Hepatocyte (in vitro differentiated cells): ENCODE data around the gene REV3L. TPM values are rescaled to one million over a fixed set of nuclear protein-coding genes. Genes with fewer than 3 reads are reported as not detected.

Experiments used
- DNase-seq: peaks from one replicate; pipeline ENCODE4 v3.0.0-alpha.2; 2016; ENCODE audit warnings: low spot score
- H2AFZ ChIP-seq: fragments of 200-600 bp; sonication (generic); 2 replicates; pipeline ENCODE4 v1.6.0; 2016; ENCODE audit warnings: antibody characterized with exemption, mild to moderate bottlenecking
- H3K27ac ChIP-seq: fragments of 200-600 bp; sonication (generic); 2 replicates; pipeline ENCODE4 v1.5.1; 2016; ENCODE audit warnings: mild to moderate bottlenecking
- H3K27me3 ChIP-seq: fragments of 200-600 bp; sonication (generic); 2 replicates; pipeline ENCODE4 v1.6.1; 2016
- H3K36me3 ChIP-seq: fragments of 200-600 bp; sonication (generic); replicated peaks from 2 replicates; pipeline ENCODE4 v1.5.1; 2016; ENCODE audit warnings: low read depth; ENCODE audit not compliant: insufficient read depth
- H3K4me1 ChIP-seq: fragments of 200-600 bp; sonication (generic); 2 replicates; pipeline ENCODE4 v1.5.1; 2016; ENCODE audit warnings: mild to moderate bottlenecking, moderate library complexity; ENCODE audit not compliant: insufficient read depth
- H3K4me2 ChIP-seq: fragments of 200-600 bp; sonication (generic); 2 replicates; pipeline ENCODE4 v1.6.0; 2016
- H3K4me3 ChIP-seq: fragments of 200-600 bp; sonication (generic); 2 replicates; pipeline ENCODE4 v1.5.1; 2016; ENCODE audit warnings: mild to moderate bottlenecking
- H3K79me2 ChIP-seq: fragments of 200-600 bp; sonication (generic); 2 replicates; pipeline ENCODE4 v1.6.0; 2017; ENCODE audit warnings: mild to moderate bottlenecking
- H3K9me2 ChIP-seq: fragments of 200-600 bp; sonication (generic); replicated peaks from 2 replicates; pipeline ENCODE4 v1.6.0; 2017; ENCODE audit warnings: mild to moderate bottlenecking; ENCODE audit not compliant: insufficient read depth
- H3K9me3 ChIP-seq: fragments of 200-600 bp; sonication (generic); 2 replicates; pipeline ENCODE4 v1.5.1; 2016; ENCODE audit warnings: low read depth, mild to moderate bottlenecking
- H4K20me1 ChIP-seq: fragments of 200-600 bp; sonication (generic); 2 replicates; pipeline ENCODE4 v1.6.0; 2016; ENCODE audit warnings: mild to moderate bottlenecking; ENCODE audit not compliant: insufficient read depth, poor library complexity, severe bottlenecking
- EZH2 ChIP-seq: fragments of 200-600 bp; sonication (generic); IDR thresholded peaks from 2 replicates; pipeline ENCODE4 v1.6.1; 2016; ENCODE audit warnings: antibody characterized with exemption, mild to moderate bottlenecking, borderline replicate concordance
- EZH2phosphoT487 ChIP-seq: fragments of 200-600 bp; sonication (generic); IDR thresholded peaks from one replicate; pipeline ENCODE4 v1.6.1; 2018; ENCODE audit warnings: antibody characterized with exemption, mild to moderate bottlenecking, low read depth, moderate library complexity; ENCODE audit not compliant: unreplicated experiment, severe bottlenecking
- WGBS: methylation state at CpG from one replicate; pipeline ENCODE4 v1.1.6; 2016; ENCODE audit warnings: low lambda C conversion rate; ENCODE audit errors: missing lambda C conversion rate; 5-methylcytosine and 5-hydroxymethylcytosine counted together
- polyA plus RNA-seq: library from polyadenylated mRNA; unstranded; fragments of >200 nt; fragmentation: Nextera tagmentation; extraction: Ambion mirVana; gene quantifications from 2 replicates; pipeline ENCODE4 v1.2.1, GENCODE V29; 2016
- total RNA-seq: library from RNA; depleted of rRNA; stranded (reverse); fragments of >200 nt; gene quantifications from 2 replicates; pipeline ENCODE4 v1.2.3, GENCODE V29; 2014
- TF ChIP-seq, protein P1 (sequence below): fragments of 200-600 bp; sonication (generic); IDR thresholded peaks from 2 replicates; pipeline ENCODE4 v1.5.1; 2016; ENCODE audit warnings: antibody characterized with exemption, mild to moderate bottlenecking; ENCODE audit not compliant: poor library complexity

The REV3L gene
- total and polyA plus RNA-seq, 2 experiments from 2014 or later: 17.6 to 29.4 TPM

DNA sequence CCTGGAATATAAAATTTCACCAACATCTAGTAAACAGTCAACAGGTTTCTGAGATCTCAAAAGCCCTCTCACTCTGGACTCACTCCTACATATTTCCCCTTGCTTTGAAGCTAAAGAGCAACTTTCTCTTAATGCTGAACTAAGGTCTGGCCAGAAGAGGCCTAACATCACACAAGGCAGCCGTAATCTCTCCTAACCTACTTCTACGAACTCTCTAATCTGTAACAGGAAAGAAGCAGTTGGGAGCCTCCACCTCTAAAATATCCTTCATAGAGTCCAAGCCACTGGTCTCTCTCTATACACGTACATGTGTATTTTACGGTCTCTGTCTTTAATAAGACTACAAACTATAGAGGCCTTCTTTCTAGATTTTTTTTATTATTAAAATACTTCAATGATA lies 72.0 kb downstream of the REV3L start:
- Histone ChIP-seq H3K4me2 (no peak overlapping the region), H3K36me3 (no peaks in the 10 kb centered on the region), H3K4me1 (peaks cover 4% of the 10 kb centered on the region), H4K20me1 (peaks cover 1% of the 10 kb centered on the region), H3K27ac (no peak overlapping the region), H3K4me3 (no peak overlapping the region), H3K9me2 (no peaks in the 10 kb centered on the region), H3K79me2 (peaks cover 18% of the 10 kb centered on the region), H3K27me3 (no peaks in the 10 kb centered on the region), H2AFZ (no peak overlapping the region), H3K9me3 (no peaks in the 10 kb centered on the region)
- 91% methylated on average over 4 of the region's 4 CpGs for WGBS
- TF ChIP-seq EZH2phosphoT487: no peak
- no peak for TF ChIP-seq EZH2
- TF ChIP-seq, protein P1, sequence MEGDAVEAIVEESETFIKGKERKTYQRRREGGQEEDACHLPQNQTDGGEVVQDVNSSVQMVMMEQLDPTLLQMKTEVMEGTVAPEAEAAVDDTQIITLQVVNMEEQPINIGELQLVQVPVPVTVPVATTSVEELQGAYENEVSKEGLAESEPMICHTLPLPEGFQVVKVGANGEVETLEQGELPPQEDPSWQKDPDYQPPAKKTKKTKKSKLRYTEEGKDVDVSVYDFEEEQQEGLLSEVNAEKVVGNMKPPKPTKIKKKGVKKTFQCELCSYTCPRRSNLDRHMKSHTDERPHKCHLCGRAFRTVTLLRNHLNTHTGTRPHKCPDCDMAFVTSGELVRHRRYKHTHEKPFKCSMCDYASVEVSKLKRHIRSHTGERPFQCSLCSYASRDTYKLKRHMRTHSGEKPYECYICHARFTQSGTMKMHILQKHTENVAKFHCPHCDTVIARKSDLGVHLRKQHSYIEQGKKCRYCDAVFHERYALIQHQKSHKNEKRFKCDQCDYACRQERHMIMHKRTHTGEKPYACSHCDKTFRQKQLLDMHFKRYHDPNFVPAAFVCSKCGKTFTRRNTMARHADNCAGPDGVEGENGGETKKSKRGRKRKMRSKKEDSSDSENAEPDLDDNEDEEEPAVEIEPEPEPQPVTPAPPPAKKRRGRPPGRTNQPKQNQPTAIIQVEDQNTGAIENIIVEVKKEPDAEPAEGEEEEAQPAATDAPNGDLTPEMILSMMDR: no peak
- DNase-seq: no peak

GRCh38 chr6:111410371-111410770 lies 72.6 kb downstream of the REV3L start:
- H3K36me3 ChIP-seq: no peaks in the 10 kb centered on the region
- H2AFZ ChIP-seq: no peak overlapping the region
- no peak overlapping the region for H3K27ac ChIP-seq
- no peaks in the 10 kb centered on the region for H3K27me3 ChIP-seq
- DNase-seq: no peak
- H3K4me2 ChIP-seq: no peak overlapping the region
- no peaks in the 10 kb centered on the region for H3K9me3 ChIP-seq
- no peak overlapping the region for H3K4me3 ChIP-seq
- H4K20me1 ChIP-seq: no peaks in the 10 kb centered on the region
- TF ChIP-seq, protein P1: no peak
- TF ChIP-seq EZH2phosphoT487 (no peak), EZH2 (no peak)
- H3K9me2 ChIP-seq: no peaks in the 10 kb centered on the region
- peaks cover 13% of the 10 kb centered on the region for H3K79me2 ChIP-seq
- H3K4me1 ChIP-seq: no peaks in the 10 kb centered on the region
- 95% methylated on average over 3 of the region's 3 CpGs for WGBS

GRCh38 chr6:111409430-111409829 lies 73.6 kb downstream of the REV3L start:
- 96% methylated on average over 1 of the region's 1 CpG for WGBS
- no peaks in the 10 kb centered on the region for H3K9me3 ChIP-seq
- no peak overlapping the region for H3K4me3 ChIP-seq
- no peak overlapping the region for H2AFZ ChIP-seq
- no peaks in the 10 kb centered on the region for H3K27me3 ChIP-seq
- no peak overlapping the region for H3K27ac ChIP-seq
- peaks cover 4% of the 10 kb centered on the region for H3K36me3 ChIP-seq
- no peak overlapping the region for H3K4me2 ChIP-seq
- no peaks in the 10 kb centered on the region for H3K9me2 ChIP-seq
- peaks cover 6% of the 10 kb centered on the region for H3K79me2 ChIP-seq
- no peak for DNase-seq
- no peaks in the 10 kb centered on the region for H3K4me1 ChIP-seq
- H4K20me1 ChIP-seq: no peaks in the 10 kb centered on the region
- TF ChIP-seq, protein P1: no peak
- no peak for TF ChIP-seq EZH2
- TF ChIP-seq EZH2phosphoT487: no peak

- no peaks in the 10 kb centered on the region for H3K9me3 ChIP-seq
- no peaks in the 10 kb centered on the region for H4K20me1 ChIP-seq
- no peak overlapping the region for H2AFZ ChIP-seq
- TF ChIP-seq EZH2: no peak
- TF ChIP-seq EZH2phosphoT487: no peak
- TF ChIP-seq, protein P1: no peak
- H3K4me2 ChIP-seq: no peak overlapping the region
- peaks cover 1% of the 10 kb centered on the region for H3K79me2 ChIP-seq
- no peaks in the 10 kb centered on the region for H3K27me3 ChIP-seq
- DNase-seq: no peak
- no peaks in the 10 kb centered on the region for H3K4me1 ChIP-seq
- H3K36me3 ChIP-seq: peaks cover 6% of the 10 kb centered on the region
- no peak overlapping the region for H3K4me3 ChIP-seq
- no peaks in the 10 kb centered on the region for H3K9me2 ChIP-seq
- H3K27ac ChIP-seq: no peak overlapping the region
- 95% methylated on average over 4 of the region's 4 CpGs for WGBS
Measured at GRCh38 chr6:111407686-111408085, 75.3 kb downstream of the REV3L start.
